ENCODE results near the gene ATCAY.
A peak's percentile ranks its signal among the peaks of the same experiment; 100 is the strongest.

DNA sequence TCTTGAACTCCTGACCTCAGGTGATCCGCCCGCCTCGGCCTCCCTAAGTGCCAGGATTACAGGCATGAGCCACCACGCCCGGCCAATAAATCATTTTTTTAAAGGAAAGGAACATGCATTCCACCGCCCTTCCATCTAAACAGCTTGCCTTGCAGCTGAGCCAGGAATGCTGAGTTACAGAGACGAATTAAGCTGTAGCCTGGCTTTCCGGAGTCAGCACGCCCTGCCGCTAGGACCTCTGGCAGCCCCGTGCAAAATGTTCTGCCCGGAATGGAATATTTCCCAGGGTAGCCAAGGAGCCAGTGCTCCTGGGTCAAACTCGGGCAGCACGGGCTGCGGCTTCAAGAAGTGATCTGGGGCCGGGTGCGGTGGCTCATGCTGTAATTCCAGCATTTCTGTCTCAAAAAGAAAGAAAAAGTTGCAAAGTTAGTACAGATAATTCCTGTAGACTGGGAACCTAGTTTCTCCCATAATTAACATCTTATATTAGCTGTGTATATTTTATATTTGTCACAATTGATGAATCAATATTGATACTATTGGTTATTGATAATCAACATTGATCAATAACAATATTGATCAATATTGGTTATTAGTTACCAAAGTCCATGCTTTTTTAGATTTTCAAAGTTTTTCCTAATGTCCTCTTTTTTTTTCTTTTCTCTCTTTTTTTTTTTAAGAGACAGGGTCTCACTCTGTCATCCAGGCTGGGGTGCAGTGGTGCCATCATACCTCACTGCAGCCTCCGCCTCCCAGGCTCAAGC is 19.2 kb downstream of the ATCAY start:
- TF ChIP-seq POLR2AphosphoS5 (IDR thresholded peaks at IDR 0.05), result peak in 3 of 4 donors; percentile 50 to 55 (median 54)
- TF ChIP-seq, protein P1, sequence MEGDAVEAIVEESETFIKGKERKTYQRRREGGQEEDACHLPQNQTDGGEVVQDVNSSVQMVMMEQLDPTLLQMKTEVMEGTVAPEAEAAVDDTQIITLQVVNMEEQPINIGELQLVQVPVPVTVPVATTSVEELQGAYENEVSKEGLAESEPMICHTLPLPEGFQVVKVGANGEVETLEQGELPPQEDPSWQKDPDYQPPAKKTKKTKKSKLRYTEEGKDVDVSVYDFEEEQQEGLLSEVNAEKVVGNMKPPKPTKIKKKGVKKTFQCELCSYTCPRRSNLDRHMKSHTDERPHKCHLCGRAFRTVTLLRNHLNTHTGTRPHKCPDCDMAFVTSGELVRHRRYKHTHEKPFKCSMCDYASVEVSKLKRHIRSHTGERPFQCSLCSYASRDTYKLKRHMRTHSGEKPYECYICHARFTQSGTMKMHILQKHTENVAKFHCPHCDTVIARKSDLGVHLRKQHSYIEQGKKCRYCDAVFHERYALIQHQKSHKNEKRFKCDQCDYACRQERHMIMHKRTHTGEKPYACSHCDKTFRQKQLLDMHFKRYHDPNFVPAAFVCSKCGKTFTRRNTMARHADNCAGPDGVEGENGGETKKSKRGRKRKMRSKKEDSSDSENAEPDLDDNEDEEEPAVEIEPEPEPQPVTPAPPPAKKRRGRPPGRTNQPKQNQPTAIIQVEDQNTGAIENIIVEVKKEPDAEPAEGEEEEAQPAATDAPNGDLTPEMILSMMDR (IDR thresholded peaks at IDR 0.05), result no peak
